Measurements from ENCODE around the gene GPR15LG. TPM values are rescaled to one million over a fixed set of nuclear protein-coding genes. Genes with fewer than 3 reads are reported as not detected.

Gene GPR15LG
- total and polyA plus RNA-seq, 10 of the 15 experiments (the other 5 are each of a cell fraction or from before 2014, with no cell fraction given) = 1.1 to 12.2 (median 1.4) TPM

DNA sequence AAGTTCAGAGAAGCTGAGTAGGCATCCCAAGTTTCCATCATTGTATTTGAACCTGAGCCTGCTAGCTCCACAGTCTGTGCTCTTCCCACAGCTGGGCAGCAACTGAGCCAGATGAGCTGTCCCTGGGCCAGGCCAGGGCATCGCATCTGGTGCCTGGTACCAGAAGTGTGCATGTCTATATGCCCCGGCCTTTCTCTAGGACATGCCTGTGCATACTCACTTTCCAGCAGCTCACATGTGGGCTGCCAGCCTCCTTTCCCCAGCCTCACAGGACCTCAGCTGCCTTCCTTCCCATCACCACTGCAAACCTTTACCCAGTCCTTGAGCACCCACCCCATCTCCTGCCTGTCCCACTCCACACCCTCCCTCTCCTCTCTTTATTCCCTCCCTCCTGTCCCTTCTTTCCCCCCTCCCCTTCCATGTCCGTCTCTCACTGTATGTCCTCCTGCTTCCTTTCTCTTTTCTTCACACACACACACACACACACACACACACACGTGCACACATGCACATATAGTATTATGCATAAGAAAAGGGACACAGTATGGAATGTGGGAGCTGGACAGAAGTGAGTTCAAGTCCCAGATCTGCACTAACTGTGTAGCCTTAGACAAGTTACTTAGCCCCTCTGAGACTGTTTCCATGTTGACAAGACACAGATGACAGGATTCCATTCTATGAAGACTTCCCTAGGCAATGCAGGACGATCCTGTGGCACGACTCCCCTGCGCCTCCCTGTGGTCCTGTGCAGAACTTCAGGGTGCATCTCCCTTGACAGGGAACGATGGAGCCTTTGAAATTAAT is 31.6 kb downstream of the GPR15LG start (continued):
- TF ChIP-seq TCF12 (IDR thresholded peaks at IDR 0.05; ENCODE audit: low read depth, low read length) (no peak), SPI1 (IDR thresholded peaks at IDR 0.05; ENCODE audit: borderline replicate concordance, insufficient read depth, low read depth, low read length) (0 out of 2 replicates have a peak, but pooled peaks have one; percentile 10), ZNF207 (IDR thresholded peaks at IDR 0.05; ENCODE audit: borderline replicate concordance) (no peak), NR2C2 (IDR thresholded peaks at IDR 0.05; ENCODE audit: borderline replicate concordance, control insufficient read depth, insufficient read length, low read depth) (no peak), MEF2B (IDR thresholded peaks at IDR 0.05; ENCODE audit: partially characterized antibody, poor library complexity, severe bottlenecking) (no peak), ZNF217 (IDR thresholded peaks at IDR 0.05) (no peak), POLR2A (IDR thresholded peaks at IDR 0.05; ENCODE audit: low read depth, low read length) (no peak), ZZZ3 (IDR thresholded peaks at IDR 0.05; ENCODE audit: control insufficient read depth, insufficient read length, low read depth) (no peak), SREBF2 (IDR thresholded peaks at IDR 0.05; ENCODE audit: low read length) (no peak), BCL11A (IDR thresholded peaks at IDR 0.05; ENCODE audit: low read depth, low read length) (no peak), SMARCA5 (IDR thresholded peaks at IDR 0.05) (0 out of 2 replicates have a peak, but pooled peaks have one; percentile 61), CHD1 (IDR thresholded peaks at IDR 0.05; ENCODE audit: low read depth, low read length) (no peak), YY1 (IDR thresholded peaks at IDR 0.05; ENCODE audit: low read depth, low read length) (0 out of 2 replicates have a peak, but pooled peaks have one; percentile 47), HDAC2 (IDR thresholded peaks at IDR 0.05) (no peak), ZSCAN29 (IDR thresholded peaks at IDR 0.05) (no peak), TCF3 (IDR thresholded peaks at IDR 0.05; ENCODE audit: borderline replicate concordance, insufficient read depth, low read depth, low read length) (no peak)
- TF ChIP-seq, protein P1, sequence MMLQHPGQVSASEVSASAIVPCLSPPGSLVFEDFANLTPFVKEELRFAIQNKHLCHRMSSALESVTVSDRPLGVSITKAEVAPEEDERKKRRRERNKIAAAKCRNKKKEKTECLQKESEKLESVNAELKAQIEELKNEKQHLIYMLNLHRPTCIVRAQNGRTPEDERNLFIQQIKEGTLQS (IDR thresholded peaks at IDR 0.05; ENCODE audit: borderline replicate concordance, extremely low read depth, low read depth, low read length) = no peak
- TF ChIP-seq, protein P2, sequence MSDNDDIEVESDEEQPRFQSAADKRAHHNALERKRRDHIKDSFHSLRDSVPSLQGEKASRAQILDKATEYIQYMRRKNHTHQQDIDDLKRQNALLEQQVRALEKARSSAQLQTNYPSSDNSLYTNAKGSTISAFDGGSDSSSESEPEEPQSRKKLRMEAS (IDR thresholded peaks at IDR 0.05; ENCODE audit: low read depth, low read length) = no peak
- TF ChIP-seq, protein P3, sequence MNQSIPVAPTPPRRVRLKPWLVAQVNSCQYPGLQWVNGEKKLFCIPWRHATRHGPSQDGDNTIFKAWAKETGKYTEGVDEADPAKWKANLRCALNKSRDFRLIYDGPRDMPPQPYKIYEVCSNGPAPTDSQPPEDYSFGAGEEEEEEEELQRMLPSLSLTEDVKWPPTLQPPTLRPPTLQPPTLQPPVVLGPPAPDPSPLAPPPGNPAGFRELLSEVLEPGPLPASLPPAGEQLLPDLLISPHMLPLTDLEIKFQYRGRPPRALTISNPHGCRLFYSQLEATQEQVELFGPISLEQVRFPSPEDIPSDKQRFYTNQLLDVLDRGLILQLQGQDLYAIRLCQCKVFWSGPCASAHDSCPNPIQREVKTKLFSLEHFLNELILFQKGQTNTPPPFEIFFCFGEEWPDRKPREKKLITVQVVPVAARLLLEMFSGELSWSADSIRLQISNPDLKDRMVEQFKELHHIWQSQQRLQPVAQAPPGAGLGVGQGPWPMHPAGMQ (IDR thresholded peaks at IDR 0.05; ENCODE audit: borderline replicate concordance) = no peak
- TF ChIP-seq, protein P4, sequence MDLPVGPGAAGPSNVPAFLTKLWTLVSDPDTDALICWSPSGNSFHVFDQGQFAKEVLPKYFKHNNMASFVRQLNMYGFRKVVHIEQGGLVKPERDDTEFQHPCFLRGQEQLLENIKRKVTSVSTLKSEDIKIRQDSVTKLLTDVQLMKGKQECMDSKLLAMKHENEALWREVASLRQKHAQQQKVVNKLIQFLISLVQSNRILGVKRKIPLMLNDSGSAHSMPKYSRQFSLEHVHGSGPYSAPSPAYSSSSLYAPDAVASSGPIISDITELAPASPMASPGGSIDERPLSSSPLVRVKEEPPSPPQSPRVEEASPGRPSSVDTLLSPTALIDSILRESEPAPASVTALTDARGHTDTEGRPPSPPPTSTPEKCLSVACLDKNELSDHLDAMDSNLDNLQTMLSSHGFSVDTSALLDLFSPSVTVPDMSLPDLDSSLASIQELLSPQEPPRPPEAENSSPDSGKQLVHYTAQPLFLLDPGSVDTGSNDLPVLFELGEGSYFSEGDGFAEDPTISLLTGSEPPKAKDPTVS (IDR thresholded peaks at IDR 0.05; ENCODE audit: low read depth, low read length) = no peak
- TF ChIP-seq, protein P5, sequence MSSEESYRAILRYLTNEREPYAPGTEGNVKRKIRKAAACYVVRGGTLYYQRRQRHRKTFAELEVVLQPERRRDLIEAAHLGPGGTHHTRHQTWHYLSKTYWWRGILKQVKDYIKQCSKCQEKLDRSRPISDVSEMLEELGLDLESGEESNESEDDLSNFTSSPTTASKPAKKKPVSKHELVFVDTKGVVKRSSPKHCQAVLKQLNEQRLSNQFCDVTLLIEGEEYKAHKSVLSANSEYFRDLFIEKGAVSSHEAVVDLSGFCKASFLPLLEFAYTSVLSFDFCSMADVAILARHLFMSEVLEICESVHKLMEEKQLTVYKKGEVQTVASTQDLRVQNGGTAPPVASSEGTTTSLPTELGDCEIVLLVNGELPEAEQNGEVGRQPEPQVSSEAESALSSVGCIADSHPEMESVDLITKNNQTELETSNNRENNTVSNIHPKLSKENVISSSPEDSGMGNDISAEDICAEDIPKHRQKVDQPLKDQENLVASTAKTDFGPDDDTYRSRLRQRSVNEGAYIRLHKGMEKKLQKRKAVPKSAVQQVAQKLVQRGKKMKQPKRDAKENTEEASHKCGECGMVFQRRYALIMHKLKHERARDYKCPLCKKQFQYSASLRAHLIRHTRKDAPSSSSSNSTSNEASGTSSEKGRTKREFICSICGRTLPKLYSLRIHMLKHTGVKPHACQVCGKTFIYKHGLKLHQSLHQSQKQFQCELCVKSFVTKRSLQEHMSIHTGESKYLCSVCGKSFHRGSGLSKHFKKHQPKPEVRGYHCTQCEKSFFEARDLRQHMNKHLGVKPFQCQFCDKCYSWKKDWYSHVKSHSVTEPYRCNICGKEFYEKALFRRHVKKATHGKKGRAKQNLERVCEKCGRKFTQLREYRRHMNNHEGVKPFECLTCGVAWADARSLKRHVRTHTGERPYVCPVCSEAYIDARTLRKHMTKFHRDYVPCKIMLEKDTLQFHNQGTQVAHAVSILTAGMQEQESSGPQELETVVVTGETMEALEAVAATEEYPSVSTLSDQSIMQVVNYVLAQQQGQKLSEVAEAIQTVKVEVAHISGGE (CRISPR knock-in tag; IDR thresholded peaks at IDR 0.05) = no peak
- TF ChIP-seq, protein P6, sequence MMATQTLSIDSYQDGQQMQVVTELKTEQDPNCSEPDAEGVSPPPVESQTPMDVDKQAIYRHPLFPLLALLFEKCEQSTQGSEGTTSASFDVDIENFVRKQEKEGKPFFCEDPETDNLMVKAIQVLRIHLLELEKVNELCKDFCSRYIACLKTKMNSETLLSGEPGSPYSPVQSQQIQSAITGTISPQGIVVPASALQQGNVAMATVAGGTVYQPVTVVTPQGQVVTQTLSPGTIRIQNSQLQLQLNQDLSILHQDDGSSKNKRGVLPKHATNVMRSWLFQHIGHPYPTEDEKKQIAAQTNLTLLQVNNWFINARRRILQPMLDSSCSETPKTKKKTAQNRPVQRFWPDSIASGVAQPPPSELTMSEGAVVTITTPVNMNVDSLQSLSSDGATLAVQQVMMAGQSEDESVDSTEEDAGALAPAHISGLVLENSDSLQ (IDR thresholded peaks at IDR 0.05) = no peak

Data from GM12878 (cell line).